GM10847 (cell line): Measurements from ENCODE around the gene STK10.

Source experiments
- POLR2A ChIP-seq: IDR thresholded peaks from 2 replicates; pipeline ENCODE4 v1.6.1; 2011; ENCODE audit not compliant: insufficient read length; ENCODE audit errors: extremely low read depth

STK10 gene

GRCh38 chr5:172097356-172097755 lies 90.7 kb downstream of the STK10 start:
- no peak for TF ChIP-seq POLR2A

GRCh38 chr5:172096207-172096940 lies 91.7 kb downstream of the STK10 start:
- no peak for TF ChIP-seq POLR2A

- no peak for TF ChIP-seq POLR2A
These were observed 92.4 kb downstream of the STK10 start for GRCh38 chr5:172095368-172096206.

- TF ChIP-seq POLR2A = no peak
These were observed 94.1 kb downstream of the STK10 start for GRCh38 chr5:172093965-172094364.

- TF ChIP-seq POLR2A = no peak
These were observed 94.5 kb downstream of the STK10 start for GRCh38 chr5:172093559-172093958.

- TF ChIP-seq POLR2A = no peak
These were observed 95.9 kb downstream of the STK10 start for GRCh38 chr5:172091956-172092732.

- no peak for TF ChIP-seq POLR2A
These were observed 97.0 kb downstream of the STK10 start for GRCh38 chr5:172090976-172091547.

- TF ChIP-seq POLR2A = no peak
These were observed 98.5 kb downstream of the STK10 start for GRCh38 chr5:172089298-172090117.

- no peak for TF ChIP-seq POLR2A
These were observed 99.2 kb downstream of the STK10 start for GRCh38 chr5:172088801-172089200.

- TF ChIP-seq POLR2A = no peak
These were observed 101.6 kb downstream of the STK10 start for GRCh38 chr5:172086194-172086975.

- TF ChIP-seq POLR2A = no peak
These were observed 102.3 kb downstream of the STK10 start for GRCh38 chr5:172085738-172086137.

GRCh38 chr5:172082180-172082579 lies 105.8 kb downstream of the STK10 start:
- no peak for TF ChIP-seq POLR2A

GRCh38 chr5:172079876-172080275 lies 108.1 kb downstream of the STK10 start:
- no peak for TF ChIP-seq POLR2A
